PC-3 (cell line): Measurements from ENCODE around the gene BTAF1. TPM values are rescaled to one million over a fixed set of nuclear protein-coding genes. Genes with fewer than 3 reads are reported as not detected.
A peak's percentile ranks its signal among the peaks of the same experiment; 100 is the strongest.

Source experiments
- ATAC-seq: fragments of 200-7000 bp; cut with Tn5 transposase; 2 replicates; pipeline ENCODE4 v1.9.1; 2020; ENCODE audit warnings: mild to moderate bottlenecking, moderate library complexity
- BruUV-seq: library from RNA; stranded (reverse); fragments of 400-500 nt; replicated peaks from 2 replicates; lab custom pipeline; 2021; lab: Mats Ljungman, UMichigan
- CTCF ChIA-PET: fragments of 300-600 bp; sonication (Branson Sonifier 250); formaldehyde crosslinking; loops from one replicate; lab custom pipeline; 2022; ENCODE audit warnings: antibody characterized with exemption; lab: Charles Lee
- POLR2A ChIA-PET: fragments of 300-600 bp; sonication (Branson Sonifier 250); formaldehyde crosslinking; loops from one replicate; lab custom pipeline; 2022; ENCODE audit warnings: antibody characterized with exemption; ENCODE audit not compliant: unreplicated experiment; lab: Charles Lee
- DNase-seq: peaks from one replicate; pipeline ENCODE4 v3.0.0-alpha.2; 2015
- H2AFZ ChIP-seq: fragments of 300-600 bp; sonication (generic); 2 replicates; pipeline ENCODE4 v1.6.0; 2016; ENCODE audit warnings: antibody characterized with exemption, low read length
- H3F3A ChIP-seq: fragments of 300-600 bp; sonication (generic); one replicate; pipeline ENCODE4 v1.6.0; 2017; ENCODE audit warnings: antibody characterized with exemption, low read length, control low read depth, mild to moderate bottlenecking; ENCODE audit not compliant: unreplicated experiment
- H3K27ac ChIP-seq: fragments of 300-600 bp; sonication (generic); 2 replicates; pipeline ENCODE4 v1.5.1; 2016; ENCODE audit warnings: mild to moderate bottlenecking, low read length
- H3K27me3 ChIP-seq: fragments of 300-600 bp; sonication (generic); 2 replicates; pipeline ENCODE4 v1.6.1; 2016; ENCODE audit warnings: low read length, mixed read lengths
- H3K36me3 ChIP-seq: fragments of 300-600 bp; sonication (generic); 2 replicates; pipeline ENCODE4 v1.6.1; 2016; ENCODE audit warnings: low read depth, mixed run types, low read length, mixed read lengths
- H3K4me1 ChIP-seq: fragments of 300-600 bp; sonication (generic); 2 replicates; pipeline ENCODE4 v1.5.1; 2016; ENCODE audit warnings: low read length; ENCODE audit not compliant: insufficient read depth
- H3K4me2 ChIP-seq: fragments of 300-600 bp; sonication (generic); 2 replicates; pipeline ENCODE4 v1.6.0; 2016; ENCODE audit warnings: low read length
- H3K4me3 ChIP-seq: fragments of 300-600 bp; sonication (generic); 2 replicates; pipeline ENCODE4 v1.5.1; 2016; ENCODE audit warnings: mild to moderate bottlenecking, low read length, mixed read lengths
- H3K79me2 ChIP-seq: fragments of 300-600 bp; sonication (generic); 2 replicates; pipeline ENCODE4 v1.6.1; 2017; ENCODE audit warnings: low read length, mixed read lengths
- H3K9ac ChIP-seq: fragments of 300-600 bp; sonication (generic); 2 replicates; pipeline ENCODE4 v1.6.0; 2016; ENCODE audit warnings: mild to moderate bottlenecking, low read length
- H3K9me2 ChIP-seq: fragments of 300-600 bp; sonication (generic); replicated peaks from 2 replicates; pipeline ENCODE4 v1.6.1; 2016; ENCODE audit warnings: mixed run types, low read length, mixed read lengths
- H3K9me3 ChIP-seq: fragments of 300-600 bp; sonication (generic); 2 replicates; pipeline ENCODE4 v1.6.1; 2016; ENCODE audit warnings: low read length, mixed read lengths
- H4K20me1 ChIP-seq: fragments of 300-600 bp; sonication (generic); 2 replicates; pipeline ENCODE4 v1.6.1; 2016; ENCODE audit warnings: low read length, mixed read lengths
- EZH2 ChIP-seq: fragments of 300-600 bp; sonication (generic); IDR thresholded peaks from one replicate; pipeline ENCODE4 v1.6.1; 2017; ENCODE audit warnings: antibody characterized with exemption, mild to moderate bottlenecking, low read length; ENCODE audit not compliant: unreplicated experiment
- EZH2phosphoT487 ChIP-seq: fragments of 300-600 bp; sonication (generic); IDR thresholded peaks from 2 replicates; pipeline ENCODE4 v1.6.1; 2018; ENCODE audit warnings: mild to moderate bottlenecking, antibody characterized with exemption, low read length, borderline replicate concordance
- intact Hi-C: fragments of 100-400 bp; cut with micrococcal nuclease; formaldehyde crosslinking; loops from 2 replicates; pipeline ENCODE4 v1.9.0; 2023
- total RNA-seq: library from RNA; depleted of rRNA; stranded (reverse); fragments of >200 nt; gene quantifications from 2 replicates; pipeline ENCODE4 v1.2.3, GENCODE V29; 2014
- TF ChIP-seq, protein P1 (sequence below): fragments of 300-600 bp; sonication (generic); conservative IDR thresholded peaks from 2 replicates; pipeline ENCODE4 v1.5.1; 2017; ENCODE audit warnings: antibody characterized with exemption, low read depth, mild to moderate bottlenecking, low read length

Gene BTAF1
- total RNA-seq, 1 experiment from 2014 or later, result 27.6 TPM

DNA sequence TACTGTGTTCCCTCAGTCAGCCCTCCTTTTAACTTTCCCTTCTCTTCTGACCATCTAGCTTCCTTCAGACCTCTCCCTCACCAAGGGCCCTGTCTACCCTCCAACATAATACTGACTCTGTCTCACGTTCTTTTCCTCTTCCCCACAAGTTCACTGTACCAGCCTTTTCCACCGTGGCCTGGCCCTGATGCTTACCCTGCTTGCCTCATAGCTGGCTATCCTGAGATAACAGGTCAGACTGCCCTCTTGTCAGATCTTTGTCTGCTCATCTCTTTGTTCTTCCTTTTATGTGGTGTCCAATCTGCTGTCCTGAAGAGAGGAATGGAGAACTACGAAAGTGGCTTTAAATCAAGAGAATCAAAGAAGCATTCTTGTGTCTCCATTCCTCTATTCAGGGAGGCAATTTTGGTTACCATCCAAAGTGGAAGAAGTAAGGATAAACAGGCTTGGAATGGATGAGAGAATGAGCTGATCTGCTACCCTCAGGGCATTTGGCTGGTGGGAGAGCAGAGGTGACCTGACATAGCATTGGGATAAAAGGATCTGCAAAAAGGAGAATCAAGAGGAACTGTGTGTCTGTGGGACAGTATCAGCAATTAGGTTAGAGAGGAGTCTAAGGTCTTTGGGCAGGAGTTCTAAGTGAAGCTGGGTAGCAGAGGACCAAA, 8.1 kb downstream of the BTAF1 start:
- H3K4me1 ChIP-seq, result peaks cover 46% of the 10 kb centered on the region
- no peaks in the 10 kb centered on the region for H3K9me2 ChIP-seq
- no peak for ATAC-seq
- H3K36me3 ChIP-seq, result peaks cover 9% of the 10 kb centered on the region
- TF ChIP-seq, protein P1, sequence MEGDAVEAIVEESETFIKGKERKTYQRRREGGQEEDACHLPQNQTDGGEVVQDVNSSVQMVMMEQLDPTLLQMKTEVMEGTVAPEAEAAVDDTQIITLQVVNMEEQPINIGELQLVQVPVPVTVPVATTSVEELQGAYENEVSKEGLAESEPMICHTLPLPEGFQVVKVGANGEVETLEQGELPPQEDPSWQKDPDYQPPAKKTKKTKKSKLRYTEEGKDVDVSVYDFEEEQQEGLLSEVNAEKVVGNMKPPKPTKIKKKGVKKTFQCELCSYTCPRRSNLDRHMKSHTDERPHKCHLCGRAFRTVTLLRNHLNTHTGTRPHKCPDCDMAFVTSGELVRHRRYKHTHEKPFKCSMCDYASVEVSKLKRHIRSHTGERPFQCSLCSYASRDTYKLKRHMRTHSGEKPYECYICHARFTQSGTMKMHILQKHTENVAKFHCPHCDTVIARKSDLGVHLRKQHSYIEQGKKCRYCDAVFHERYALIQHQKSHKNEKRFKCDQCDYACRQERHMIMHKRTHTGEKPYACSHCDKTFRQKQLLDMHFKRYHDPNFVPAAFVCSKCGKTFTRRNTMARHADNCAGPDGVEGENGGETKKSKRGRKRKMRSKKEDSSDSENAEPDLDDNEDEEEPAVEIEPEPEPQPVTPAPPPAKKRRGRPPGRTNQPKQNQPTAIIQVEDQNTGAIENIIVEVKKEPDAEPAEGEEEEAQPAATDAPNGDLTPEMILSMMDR, result no peak
- TF ChIP-seq EZH2phosphoT487 (no peak), EZH2 (no peak)
- POLR2A ChIA-PET, result no interaction called here
- peaks cover 94% of the 10 kb centered on the region for H3K79me2 ChIP-seq
- no peak overlapping the region for H2AFZ ChIP-seq
- H3K4me2 ChIP-seq, result no peak overlapping the region
- H3K4me3 ChIP-seq, result no peak overlapping the region
- BruUV-seq, result no TSS peak
- H3K9ac ChIP-seq, result no peak overlapping the region
- DNase-seq, result no peak
- no peaks in the 10 kb centered on the region for H3K27me3 ChIP-seq
- CTCF ChIA-PET, result no interaction called here
- H3K27ac ChIP-seq, result no peak overlapping the region
- peaks cover 12% of the 10 kb centered on the region for H3F3A ChIP-seq
- intact Hi-C loops, result no loop called here
- H4K20me1 ChIP-seq, result 0 out of 2 replicates have a peak, but pooled peaks cover 4% of the 10 kb centered on the region
- H3K9me3 ChIP-seq, result no peaks in the 10 kb centered on the region

DNA sequence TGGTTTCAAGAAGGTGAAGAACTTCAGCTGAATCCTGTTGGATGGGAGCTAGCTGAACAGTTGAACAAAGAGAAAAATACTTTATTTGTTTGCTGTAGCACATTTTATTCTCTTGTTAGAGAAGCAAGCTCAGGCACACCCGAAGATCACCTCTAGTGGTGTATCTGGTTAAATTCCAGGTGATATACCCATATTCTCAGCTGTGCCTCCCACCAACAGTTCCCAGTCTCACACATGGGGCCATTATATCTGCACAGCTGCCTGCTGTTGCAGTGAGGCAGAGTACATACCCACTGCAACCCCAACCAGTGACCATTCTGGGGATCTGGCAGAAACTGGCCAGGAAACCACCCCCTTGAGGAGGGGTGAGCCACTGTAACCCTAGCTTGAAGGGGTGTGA, 9.2 kb downstream of the BTAF1 start:
- POLR2A ChIA-PET, result interaction anchor here (0.6 to 0.7 kb wide), 2 partner anchors 9 to 12 kb away, joined by 3 read pairs; no protein-coding TSS in a partner anchor
- Histone ChIP-seq H2AFZ (no peak overlapping the region), H3K36me3 (peaks cover 18% of the 10 kb centered on the region), H3K9me2 (no peaks in the 10 kb centered on the region), H3K4me2 (no peak overlapping the region), H3K27ac (no peak overlapping the region), H3K4me3 (no peak overlapping the region), H3K4me1 (peaks cover 45% of the 10 kb centered on the region), H3K27me3 (no peaks in the 10 kb centered on the region), H3K9me3 (no peaks in the 10 kb centered on the region), H3K9ac (no peak overlapping the region), H4K20me1 (0 out of 2 replicates have a peak, but pooled peaks cover 3% of the 10 kb centered on the region), H3F3A (peaks cover 12% of the 10 kb centered on the region), H3K79me2 (peaks cover 94% of the 10 kb centered on the region)
- CTCF ChIA-PET, result no interaction called here
- DNase-seq (no peak), ATAC-seq (no peak)
- intact Hi-C loops, result no loop called here
- TF ChIP-seq EZH2phosphoT487, result no peak
- TF ChIP-seq, protein P1, result no peak
- no peak for TF ChIP-seq EZH2
- no TSS peak for BruUV-seq

DNA sequence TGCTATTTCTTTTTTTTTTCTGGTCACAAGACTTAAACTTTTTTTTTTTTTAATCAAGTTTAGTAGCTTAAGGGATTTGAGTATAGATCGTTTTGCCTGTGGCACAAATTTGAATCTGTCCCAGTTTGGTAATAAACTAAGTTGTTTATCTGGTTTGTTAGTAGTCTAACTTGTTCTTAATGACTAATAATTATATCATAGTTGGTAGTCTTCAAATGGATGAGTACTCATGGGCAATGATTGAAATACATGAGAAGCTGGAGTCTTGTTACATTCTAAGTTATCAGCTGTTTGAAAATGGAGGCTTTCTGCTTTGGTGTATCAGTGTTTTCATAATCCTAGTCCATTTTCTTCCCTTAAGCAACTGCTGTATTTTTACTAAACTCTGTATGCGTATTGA, 12.3 kb downstream of the BTAF1 start:
- no peaks in the 10 kb centered on the region for H3K27me3 ChIP-seq
- H3K4me1 ChIP-seq, result peaks cover 36% of the 10 kb centered on the region
- H2AFZ ChIP-seq, result no peak overlapping the region
- H4K20me1 ChIP-seq, result no peaks in the 10 kb centered on the region
- intact Hi-C loops, result no loop called here
- ChIA-PET POLR2A (interaction anchor here (0.6 kb wide), 1 partner anchor 33 kb away, joined by 10 read pairs; no protein-coding TSS in a partner anchor), CTCF (no interaction called here)
- peak; percentile 85 for DNase-seq
- H3K9ac ChIP-seq, result no peak overlapping the region; the same call in 1 of the 2 replicates
- no peaks in the 10 kb centered on the region for H3K9me3 ChIP-seq
- H3K27ac ChIP-seq, result peak overlapping the region; percentile 88
- peaks cover 12% of the 10 kb centered on the region for H3F3A ChIP-seq
- peak overlapping the region; percentile 79 for H3K4me2 ChIP-seq
- H3K9me2 ChIP-seq, result no peaks in the 10 kb centered on the region
- TF ChIP-seq, protein P1, result no peak
- TF ChIP-seq EZH2phosphoT487 (no peak), EZH2 (no peak)
- ATAC-seq, result peak; percentile 81
- H3K36me3 ChIP-seq, result peaks cover 21% of the 10 kb centered on the region
- peaks cover 92% of the 10 kb centered on the region for H3K79me2 ChIP-seq
- TSS peak; percentile 22 for BruUV-seq
- H3K4me3 ChIP-seq, result peak overlapping the region; percentile 51
